Loucy (cell line): ENCODE measurements around the gene PITX1.

ENCODE experiments used
- H2AFZ ChIP-seq: fragments of 200-600 bp; sonication (generic); 2 replicates; pipeline ENCODE4 v1.6.0; 2016; ENCODE audit warnings: antibody characterized with exemption, mild to moderate bottlenecking, low read length, moderate library complexity
- H3F3A ChIP-seq: fragments of 200-600 bp; 2 replicates; pipeline ENCODE4 v1.6.0; 2016; ENCODE audit warnings: antibody characterized with exemption, low read depth, mild to moderate bottlenecking
- H3K27me3 ChIP-seq: fragments of 200-600 bp; sonication (generic); 2 replicates; pipeline ENCODE4 v1.6.1; 2014; ENCODE audit warnings: low read length, mild to moderate bottlenecking; ENCODE audit not compliant: insufficient read depth, poor library complexity, severe bottlenecking
- H3K36me3 ChIP-seq: fragments of 200-600 bp; sonication (generic); 2 replicates; pipeline ENCODE4 v1.6.1; 2016; ENCODE audit warnings: low read length; ENCODE audit not compliant: insufficient read depth
- H3K4me1 ChIP-seq: fragments of 200-600 bp; sonication (generic); 2 replicates; pipeline ENCODE4 v1.5.1; 2014; ENCODE audit warnings: low read length, mild to moderate bottlenecking; ENCODE audit not compliant: insufficient read depth, poor library complexity, severe bottlenecking
- H3K4me2 ChIP-seq: fragments of 200-600 bp; sonication (generic); 2 replicates; pipeline ENCODE4 v1.6.0; 2014; ENCODE audit warnings: antibody characterized with exemption, low read length, low read depth, mild to moderate bottlenecking; ENCODE audit not compliant: poor library complexity, severe bottlenecking
- H3K4me3 ChIP-seq: fragments of 200-600 bp; sonication (generic); 2 replicates; pipeline ENCODE4 v1.5.1; 2014; ENCODE audit warnings: low read length, mild to moderate bottlenecking, mixed read lengths; ENCODE audit not compliant: poor library complexity, severe bottlenecking
- H3K79me2 ChIP-seq: fragments of 200-600 bp; sonication (generic); 2 replicates; pipeline ENCODE4 v1.6.1; 2014; ENCODE audit warnings: low read length; ENCODE audit not compliant: insufficient read depth
- H3K9ac ChIP-seq: fragments of 200-600 bp; sonication (generic); 2 replicates; pipeline ENCODE4 v1.6.0; 2014; ENCODE audit warnings: mild to moderate bottlenecking, low read depth, low read length, moderate library complexity; ENCODE audit not compliant: poor library complexity, severe bottlenecking
- H3K9me2 ChIP-seq: fragments of 200-600 bp; sonication (generic); replicated peaks from 2 replicates; pipeline ENCODE4 v1.6.1; 2016; ENCODE audit warnings: low read depth, low read length, mixed read lengths
- H3K9me3 ChIP-seq: fragments of 200-600 bp; sonication (generic); 2 replicates; pipeline ENCODE4 v1.6.1; 2014; ENCODE audit warnings: mild to moderate bottlenecking, antibody characterized with exemption, low read length, low read depth; ENCODE audit not compliant: insufficient read depth
- H4K20me1 ChIP-seq: fragments of 200-600 bp; sonication (generic); 2 replicates; pipeline ENCODE4 v1.6.0; 2014; ENCODE audit warnings: antibody characterized with exemption, low read length, mild to moderate bottlenecking; ENCODE audit not compliant: insufficient read depth, poor library complexity, severe bottlenecking
- EZH2phosphoT487 ChIP-seq: fragments of 200-600 bp; IDR thresholded peaks from 2 replicates; pipeline ENCODE4 v1.6.1; 2018; ENCODE audit warnings: antibody characterized with exemption, mild to moderate bottlenecking, moderate library complexity, borderline replicate concordance
- TF ChIP-seq, protein P1 (sequence below): fragments of 200-600 bp; sonication (generic); conservative IDR thresholded peaks from 2 replicates; pipeline ENCODE4 v1.5.1; 2014; ENCODE audit warnings: mild to moderate bottlenecking, antibody characterized with exemption, low read length

Gene PITX1

DNA sequence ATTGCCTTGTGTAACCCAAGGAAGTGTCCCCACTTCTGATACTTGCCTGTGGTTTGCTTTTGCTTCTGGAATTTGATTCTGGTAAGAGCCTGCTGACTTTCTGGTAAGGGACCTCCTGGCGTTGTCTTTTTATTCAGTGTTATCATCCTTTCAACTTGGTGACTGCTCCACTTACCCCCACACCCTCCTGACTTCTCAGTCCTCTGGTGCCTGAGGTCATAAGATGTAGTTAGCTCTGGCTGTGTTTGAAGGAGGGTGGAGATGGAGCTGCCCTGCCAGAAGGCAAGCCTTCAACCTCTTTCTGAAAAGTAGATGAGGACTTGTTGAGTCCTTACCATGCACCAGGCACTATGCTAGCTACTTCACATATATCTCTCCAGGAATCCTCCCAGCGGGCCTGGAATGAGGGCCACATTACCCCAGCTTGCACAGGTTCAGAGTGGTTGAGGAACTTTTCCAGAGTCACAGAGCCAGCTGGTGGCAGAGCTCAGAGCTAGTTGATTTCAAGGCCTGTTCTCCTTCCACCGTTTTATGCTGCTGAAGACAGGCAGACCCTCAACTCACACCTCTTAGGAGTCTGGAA is 45.2 kb upstream of the PITX1 start:
- Histone ChIP-seq H3K9me3 (no peaks in the 10 kb centered on the region), H4K20me1 (no peaks in the 10 kb centered on the region), H3K79me2 (no peaks in the 10 kb centered on the region), H3K27me3 (no peaks in the 10 kb centered on the region), H3K4me2 (no peak overlapping the region), H3K9me2 (no peaks in the 10 kb centered on the region), H3K4me3 (no peak overlapping the region), H3K4me1 (no peaks in the 10 kb centered on the region), H3K9ac (no peak overlapping the region), H3K36me3 (no peaks in the 10 kb centered on the region), H3F3A (no peaks in the 10 kb centered on the region), H2AFZ (no peak overlapping the region)
- TF ChIP-seq EZH2phosphoT487, result no peak
- TF ChIP-seq, protein P1, sequence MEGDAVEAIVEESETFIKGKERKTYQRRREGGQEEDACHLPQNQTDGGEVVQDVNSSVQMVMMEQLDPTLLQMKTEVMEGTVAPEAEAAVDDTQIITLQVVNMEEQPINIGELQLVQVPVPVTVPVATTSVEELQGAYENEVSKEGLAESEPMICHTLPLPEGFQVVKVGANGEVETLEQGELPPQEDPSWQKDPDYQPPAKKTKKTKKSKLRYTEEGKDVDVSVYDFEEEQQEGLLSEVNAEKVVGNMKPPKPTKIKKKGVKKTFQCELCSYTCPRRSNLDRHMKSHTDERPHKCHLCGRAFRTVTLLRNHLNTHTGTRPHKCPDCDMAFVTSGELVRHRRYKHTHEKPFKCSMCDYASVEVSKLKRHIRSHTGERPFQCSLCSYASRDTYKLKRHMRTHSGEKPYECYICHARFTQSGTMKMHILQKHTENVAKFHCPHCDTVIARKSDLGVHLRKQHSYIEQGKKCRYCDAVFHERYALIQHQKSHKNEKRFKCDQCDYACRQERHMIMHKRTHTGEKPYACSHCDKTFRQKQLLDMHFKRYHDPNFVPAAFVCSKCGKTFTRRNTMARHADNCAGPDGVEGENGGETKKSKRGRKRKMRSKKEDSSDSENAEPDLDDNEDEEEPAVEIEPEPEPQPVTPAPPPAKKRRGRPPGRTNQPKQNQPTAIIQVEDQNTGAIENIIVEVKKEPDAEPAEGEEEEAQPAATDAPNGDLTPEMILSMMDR, result no peak

DNA sequence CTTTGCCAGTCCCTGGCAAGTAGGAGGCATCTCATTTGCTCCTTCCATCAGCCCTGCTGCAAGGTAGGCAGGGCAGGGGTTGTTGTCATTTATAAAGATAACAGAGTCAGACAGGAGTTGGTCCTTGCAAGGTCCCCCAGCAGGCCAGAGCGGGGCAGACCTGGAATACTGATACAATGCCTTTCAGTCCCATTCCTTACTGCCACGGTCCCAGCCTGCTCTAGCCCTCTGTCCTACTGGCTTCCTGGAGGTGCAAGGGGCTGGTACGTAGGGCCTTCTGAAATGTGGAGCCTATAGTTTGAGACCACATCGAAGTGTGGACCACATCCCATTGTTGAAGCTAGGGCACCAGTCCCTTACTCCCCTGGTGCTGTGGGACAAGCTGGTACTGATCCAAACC is 42.8 kb upstream of the PITX1 start:
- Histone ChIP-seq H3K9me2 (no peaks in the 10 kb centered on the region), H4K20me1 (no peaks in the 10 kb centered on the region), H3K9ac (no peak overlapping the region), H3K79me2 (no peaks in the 10 kb centered on the region), H3K27me3 (no peaks in the 10 kb centered on the region), H3F3A (no peaks in the 10 kb centered on the region), H3K9me3 (no peaks in the 10 kb centered on the region), H3K36me3 (no peaks in the 10 kb centered on the region), H3K4me2 (no peak overlapping the region), H2AFZ (no peak overlapping the region), H3K4me1 (no peaks in the 10 kb centered on the region), H3K4me3 (no peak overlapping the region)
- TF ChIP-seq, protein P1, result no peak
- TF ChIP-seq EZH2phosphoT487, result no peak

DNA sequence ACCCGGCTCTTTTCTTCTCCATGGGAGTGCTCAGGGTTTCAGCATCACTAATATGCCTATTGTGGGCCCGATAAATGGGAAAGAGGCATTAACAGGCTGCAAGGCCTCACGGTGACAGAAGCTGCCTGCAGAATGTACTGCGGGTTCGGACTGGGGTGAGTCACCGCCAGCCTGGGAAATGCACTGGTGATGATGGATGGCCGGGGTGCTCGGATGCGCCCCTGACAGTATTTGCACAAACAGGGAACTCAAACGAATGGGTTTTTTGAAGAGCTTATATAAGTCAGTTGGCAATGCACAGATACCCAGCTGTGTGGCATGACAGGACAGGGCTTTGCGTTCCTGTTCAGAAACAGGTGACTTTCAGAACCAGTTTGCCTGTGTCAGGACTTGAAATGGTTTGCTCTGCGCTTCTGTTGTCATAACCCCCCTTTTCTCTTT is 42.0 kb upstream of the PITX1 start:
- Histone ChIP-seq H3K36me3 (no peaks in the 10 kb centered on the region), H4K20me1 (no peaks in the 10 kb centered on the region), H3F3A (no peaks in the 10 kb centered on the region), H3K4me1 (no peaks in the 10 kb centered on the region), H3K27me3 (no peaks in the 10 kb centered on the region), H3K79me2 (no peaks in the 10 kb centered on the region), H3K4me3 (no peak overlapping the region), H3K9me3 (no peaks in the 10 kb centered on the region), H3K9ac (no peak overlapping the region), H3K9me2 (no peaks in the 10 kb centered on the region), H2AFZ (no peak overlapping the region), H3K4me2 (no peak overlapping the region)
- TF ChIP-seq EZH2phosphoT487, result no peak

DNA sequence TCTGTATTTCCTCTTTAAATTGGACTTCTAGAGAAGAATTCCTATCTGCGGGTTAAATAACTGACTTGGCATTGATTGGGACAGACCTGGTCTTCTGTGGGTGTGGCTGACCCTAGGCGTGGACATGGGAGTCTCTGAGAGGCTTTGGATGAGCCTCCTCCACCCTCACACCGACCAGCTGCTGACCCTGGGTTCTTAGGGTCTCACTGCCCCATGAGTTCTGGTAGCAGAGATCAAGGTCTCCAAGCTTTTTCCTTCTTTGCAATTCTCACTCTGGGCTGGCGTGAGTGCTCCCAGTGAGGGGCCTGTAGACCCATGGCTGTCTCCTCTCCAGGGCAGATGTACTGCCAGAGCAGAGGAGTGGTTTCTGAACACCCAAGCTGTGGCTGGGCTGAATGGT is 41.6 kb upstream of the PITX1 start:
- Histone ChIP-seq H3K4me2 (no peak overlapping the region), H3K79me2 (no peaks in the 10 kb centered on the region), H3K27me3 (no peaks in the 10 kb centered on the region), H3F3A (no peaks in the 10 kb centered on the region), H3K9me2 (no peaks in the 10 kb centered on the region), H3K36me3 (no peaks in the 10 kb centered on the region), H3K4me3 (no peak overlapping the region), H3K9me3 (no peaks in the 10 kb centered on the region), H2AFZ (no peak overlapping the region), H3K4me1 (no peaks in the 10 kb centered on the region), H3K9ac (no peak overlapping the region), H4K20me1 (no peaks in the 10 kb centered on the region)
- no peak for TF ChIP-seq EZH2phosphoT487
- TF ChIP-seq, protein P1, result no peak
